Fibroblast of skin of left quadriceps (primary cell): ENCODE measurements around the gene FAM180A.

Experiments
- DNase-seq, 2 experiments: peaks; one replicate each; pipeline ENCODE4 v3.0.0-alpha.2; 2013; ENCODE audit warnings: low read depth in 2 of 2

The FAM180A gene

DNA sequence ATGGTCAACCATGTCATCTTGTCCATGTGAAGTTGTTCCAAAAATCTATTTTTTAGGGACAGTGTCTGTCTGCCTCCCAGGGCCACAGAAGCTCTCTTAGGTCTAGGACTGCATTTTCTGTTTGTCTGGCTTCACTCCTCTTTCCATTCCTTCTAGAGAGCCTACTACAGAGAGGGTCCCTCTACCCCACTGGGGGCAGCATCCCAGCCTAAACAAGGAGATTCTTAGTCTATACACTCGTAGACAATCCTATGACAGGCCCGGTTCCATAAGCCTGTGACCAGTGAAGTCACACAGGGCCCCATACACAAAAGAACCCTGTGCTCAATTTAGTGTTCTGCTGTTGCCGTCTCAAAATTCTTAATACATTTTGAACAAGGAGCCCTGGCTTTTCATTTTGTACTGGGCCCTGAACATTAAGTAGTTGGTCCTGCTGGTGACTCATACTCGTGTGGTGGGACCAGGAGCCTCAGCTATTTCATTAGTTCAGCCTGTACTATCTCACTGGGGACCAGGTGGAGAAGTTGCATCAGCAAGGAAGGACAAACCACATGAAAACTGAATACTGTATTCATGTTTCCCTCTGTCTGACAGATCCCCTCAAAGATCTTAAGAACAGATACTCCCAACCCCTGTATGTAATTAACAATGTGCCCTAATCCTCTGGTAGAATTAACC lies 23.5 kb upstream of the FAM180A start:
- peak in 1 of 2 experiments; percentile 52 for DNase-seq

DNA sequence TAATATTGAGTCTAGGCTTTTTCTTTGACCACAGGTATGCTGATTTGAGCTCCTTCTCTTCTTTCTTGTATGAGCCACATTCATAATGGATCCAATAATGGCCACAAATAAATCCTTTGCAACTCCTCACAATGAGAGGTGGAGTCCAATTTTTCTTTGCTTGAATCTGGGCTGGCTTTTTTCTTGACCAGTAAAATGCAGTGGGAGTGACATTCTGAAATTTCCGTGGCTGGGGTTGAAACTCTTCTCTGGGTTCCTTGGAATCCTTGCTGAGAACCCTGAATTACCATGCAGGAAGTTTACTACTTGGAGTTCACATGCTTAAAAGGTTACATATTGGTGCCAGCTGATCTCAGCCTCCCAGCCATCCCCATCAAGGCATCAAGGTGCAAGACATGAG lies 22.4 kb upstream of the FAM180A start:
- no peak for DNase-seq

DNA sequence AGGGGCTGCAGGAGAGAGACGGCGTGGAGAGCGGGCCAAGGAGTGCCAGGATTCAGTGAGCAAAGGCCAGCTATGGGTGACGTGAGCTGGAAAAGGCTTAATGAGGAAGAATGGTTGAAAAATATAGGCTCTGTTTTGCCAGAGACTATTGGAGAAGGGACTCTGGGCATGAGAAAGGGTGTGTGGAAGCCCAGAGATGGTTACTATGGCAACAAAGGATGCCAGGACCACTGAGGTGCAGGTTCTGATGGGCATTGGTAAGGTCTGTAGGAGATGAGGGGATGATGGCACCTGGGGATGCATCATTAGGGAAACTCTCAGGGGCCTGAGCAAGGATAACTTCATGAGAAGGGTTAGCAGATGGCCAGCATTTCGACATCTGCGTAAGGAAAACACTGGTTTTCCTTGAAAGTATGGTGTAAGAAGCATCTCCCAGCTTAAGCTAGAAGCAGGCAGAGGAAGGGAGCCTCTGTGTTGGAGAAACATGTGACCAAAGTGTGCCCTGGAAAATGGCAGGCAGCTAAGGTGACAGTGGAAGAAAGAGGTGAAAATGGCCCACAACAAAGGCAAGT lies 21.6 kb upstream of the FAM180A start:
- no peak for DNase-seq

DNA sequence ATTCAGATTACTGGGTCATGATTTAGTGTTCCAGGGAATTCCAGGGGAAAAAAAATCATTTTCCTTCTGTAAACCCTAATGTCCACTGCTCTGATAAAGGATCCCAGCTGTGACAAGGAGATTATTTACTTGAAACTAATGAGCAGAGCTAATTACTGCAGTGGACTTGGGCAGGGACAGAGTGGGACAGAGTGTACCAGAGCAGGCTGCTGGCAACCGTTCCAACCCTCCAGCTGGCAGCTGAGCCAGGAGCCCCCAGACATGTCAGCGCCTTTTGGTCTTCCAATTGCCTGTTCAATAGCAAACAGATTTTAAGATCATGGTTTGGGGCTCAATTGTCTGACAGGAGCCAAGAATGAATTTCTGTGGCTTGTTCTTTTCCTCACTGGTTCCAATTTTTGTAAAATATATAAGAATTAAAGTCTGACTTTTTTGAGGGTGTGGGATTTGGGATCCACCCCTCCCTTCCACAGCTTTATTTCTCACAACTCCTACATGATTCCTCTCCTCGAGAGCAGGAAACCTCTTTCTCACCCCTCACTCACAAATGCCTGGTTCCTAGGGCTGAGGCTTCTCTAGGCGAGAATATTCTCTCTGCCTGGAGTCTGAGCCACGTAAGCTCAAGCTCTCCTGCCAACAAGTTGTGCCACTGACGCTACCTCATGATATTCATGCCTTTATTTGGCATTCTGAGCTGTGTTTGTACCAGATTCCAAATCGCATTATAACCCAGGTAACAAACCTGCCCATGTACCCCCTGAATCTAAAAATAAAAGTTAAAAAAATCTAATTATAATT lies 20.6 kb upstream of the FAM180A start:
- no peak for DNase-seq

- no peak for DNase-seq
These were observed 19.9 kb upstream of the FAM180A start for GRCh38 chr7:135768467-135768866.

DNA sequence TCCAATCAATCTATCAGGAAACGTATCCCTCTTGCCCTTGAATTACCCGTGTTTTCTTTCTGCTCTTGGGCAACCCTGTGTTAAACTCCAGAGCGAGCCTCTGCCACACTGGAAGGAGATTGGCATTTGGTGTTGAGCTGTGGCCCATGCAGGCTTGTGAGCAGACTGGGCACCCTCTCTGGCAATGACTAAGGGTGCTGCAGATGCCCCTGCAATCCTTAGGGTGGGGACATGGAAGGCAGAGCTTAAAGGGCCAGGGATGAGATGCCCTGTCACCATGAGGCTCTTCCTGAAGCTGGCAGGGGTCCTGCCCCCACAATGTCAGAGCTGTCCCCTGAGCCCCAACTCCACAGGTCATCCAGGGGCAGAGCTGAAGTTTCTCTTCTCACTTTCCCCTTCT lies 19.5 kb upstream of the FAM180A start:
- DNase-seq, result no peak

GRCh38 chr7:135763261-135763660 lies 14.6 kb upstream of the FAM180A start:
- DNase-seq, result no peak

DNA sequence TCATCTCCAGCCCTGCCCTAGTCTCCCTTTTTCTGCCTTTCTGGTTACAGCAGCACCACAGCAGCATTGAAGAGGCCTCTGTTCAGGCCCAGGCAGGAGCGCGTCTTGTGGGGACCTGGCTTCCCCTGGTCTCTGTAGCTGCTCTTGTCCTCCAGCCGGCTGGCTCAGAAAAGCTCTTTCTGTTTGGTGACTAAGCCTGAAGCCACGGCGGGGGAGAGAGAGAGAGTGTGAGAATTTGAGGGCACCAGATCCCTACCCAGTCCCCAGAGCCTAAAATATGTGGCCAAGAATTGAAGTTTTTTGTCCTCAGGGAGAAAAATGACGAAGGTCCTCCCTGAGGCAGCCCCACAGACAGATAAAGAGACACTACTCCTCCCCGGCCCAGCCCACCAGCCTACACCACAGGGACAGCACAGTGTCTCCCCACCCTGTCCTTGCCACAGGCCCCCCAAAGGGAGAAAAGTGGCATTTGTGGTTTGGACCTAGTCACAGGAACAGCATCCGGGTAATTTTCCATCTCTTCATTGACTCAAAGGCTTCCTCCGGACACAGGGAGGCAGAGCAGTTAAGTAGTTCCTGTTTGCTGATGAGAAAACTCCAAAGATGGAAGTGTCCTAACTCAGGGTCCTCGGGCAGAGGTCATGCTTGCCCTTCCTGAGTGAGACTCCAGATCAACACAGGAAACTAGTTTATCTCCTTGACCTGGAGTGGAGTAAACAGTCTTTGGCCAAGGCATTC lies 13.3 kb upstream of the FAM180A start:
- no peak for DNase-seq

GRCh38 chr7:135759532-135759931 lies 10.9 kb upstream of the FAM180A start:
- no peak for DNase-seq

- no peak for DNase-seq
These were observed 9.9 kb upstream of the FAM180A start for GRCh38 chr7:135758531-135758932.

DNA sequence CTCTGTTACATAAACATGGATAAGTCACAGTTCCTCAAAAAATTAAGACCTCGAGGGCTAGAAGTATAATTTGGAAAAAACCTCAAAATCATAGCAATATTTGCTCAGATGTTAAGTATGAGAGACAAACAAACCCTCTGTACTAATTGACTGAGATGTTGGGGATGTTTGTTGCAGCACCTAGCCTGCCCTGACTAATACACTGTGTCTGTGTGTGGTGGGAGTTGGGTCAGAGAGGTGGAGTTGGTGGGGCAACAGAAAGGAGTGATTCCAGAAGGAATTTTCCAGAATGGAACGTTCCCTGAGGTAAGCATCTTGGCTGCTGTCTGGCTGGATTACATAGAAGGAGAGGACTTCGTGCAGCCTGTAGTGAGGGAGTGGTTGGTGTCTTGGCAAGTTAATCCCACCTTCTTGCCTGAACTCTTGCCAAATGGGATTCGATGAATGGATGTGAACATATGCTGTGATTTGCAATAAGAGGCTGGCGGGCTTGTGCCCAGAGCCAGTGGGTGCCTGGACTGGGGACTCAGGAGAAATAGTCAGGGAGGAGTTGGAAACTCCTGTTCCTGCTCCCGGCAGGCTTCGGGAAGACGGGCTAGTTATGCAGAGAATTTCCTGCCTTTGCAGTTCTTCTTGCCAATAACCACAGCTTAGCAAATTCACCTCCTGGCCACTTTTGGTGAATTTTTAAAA lies 9.3 kb upstream of the FAM180A start:
- no peak for DNase-seq

GRCh38 chr7:135756191-135756590 lies 7.6 kb upstream of the FAM180A start:
- no peak for DNase-seq

GRCh38 chr7:135755351-135755753 lies 6.7 kb upstream of the FAM180A start:
- no peak for DNase-seq

DNA sequence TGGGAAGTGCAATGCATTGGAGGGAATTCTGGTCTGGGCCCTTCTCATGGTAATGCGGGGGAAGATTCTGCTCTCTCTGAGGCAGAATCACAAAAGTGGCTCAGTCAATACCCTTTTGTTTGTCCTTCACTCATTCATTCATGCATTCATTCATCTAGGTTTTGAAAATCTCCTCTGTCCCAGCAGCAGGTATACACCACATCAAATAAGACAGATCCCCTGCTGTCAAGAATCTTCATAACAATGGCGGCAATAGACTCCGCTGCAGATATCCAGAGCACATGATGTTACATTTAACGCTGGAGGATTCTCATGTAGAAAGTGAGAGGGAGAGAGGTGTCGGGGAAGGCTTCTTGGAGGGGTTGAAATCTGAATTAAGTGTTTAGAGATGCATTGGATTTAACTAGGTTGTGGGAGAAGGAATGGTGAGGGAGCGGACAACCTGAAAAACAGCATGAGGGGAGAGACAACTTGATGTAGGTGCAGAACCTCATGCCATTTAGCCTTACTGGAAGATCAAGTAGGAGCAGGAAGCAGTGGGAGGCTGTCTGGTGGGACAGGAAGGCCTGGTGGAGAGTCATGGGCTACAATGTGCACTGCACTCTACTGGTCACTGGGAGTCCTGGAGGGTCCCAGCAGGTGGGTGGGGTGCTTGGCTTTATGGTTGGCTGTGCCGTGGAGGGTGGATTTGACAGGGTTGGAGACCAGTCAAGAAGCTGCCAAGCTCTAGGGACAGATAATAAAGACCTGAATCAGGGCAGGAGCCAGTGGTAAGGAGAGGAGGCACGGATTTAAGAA lies 5.2 kb upstream of the FAM180A start:
- DNase-seq, result no peak

GRCh38 chr7:135747366-135747765 lies 1.2 kb downstream of the FAM180A start:
- no peak for DNase-seq

DNA sequence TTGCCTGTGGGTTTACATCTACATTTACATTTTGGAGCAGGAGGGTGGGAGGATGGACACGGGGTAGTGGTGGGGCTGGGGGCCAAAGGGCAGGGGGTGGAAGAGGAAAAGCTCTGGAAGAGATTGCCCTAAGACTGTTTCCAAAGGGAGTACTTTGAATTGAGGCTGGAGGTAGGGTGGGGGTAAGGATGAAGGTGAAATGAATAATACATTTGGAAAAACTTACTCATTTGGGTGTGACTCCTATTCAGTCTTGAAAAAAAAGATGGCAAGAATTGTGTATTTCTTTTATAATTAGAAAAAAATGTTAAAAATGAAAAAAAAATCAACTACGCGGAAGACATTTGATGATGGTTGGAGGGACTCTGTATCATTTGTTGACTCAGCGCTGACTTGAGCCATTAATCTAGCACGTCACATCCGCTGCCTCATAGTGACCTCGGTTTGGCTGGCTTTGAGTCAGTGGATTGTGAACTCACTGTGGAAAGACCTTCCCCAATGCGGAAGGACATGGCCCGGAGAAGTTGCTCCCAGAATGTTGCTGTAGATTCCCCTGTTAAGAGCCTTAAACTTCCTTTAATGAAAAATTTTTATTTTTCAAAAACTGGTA lies 2.8 kb downstream of the FAM180A start:
- DNase-seq, result peak; percentile 91 to 92

DNA sequence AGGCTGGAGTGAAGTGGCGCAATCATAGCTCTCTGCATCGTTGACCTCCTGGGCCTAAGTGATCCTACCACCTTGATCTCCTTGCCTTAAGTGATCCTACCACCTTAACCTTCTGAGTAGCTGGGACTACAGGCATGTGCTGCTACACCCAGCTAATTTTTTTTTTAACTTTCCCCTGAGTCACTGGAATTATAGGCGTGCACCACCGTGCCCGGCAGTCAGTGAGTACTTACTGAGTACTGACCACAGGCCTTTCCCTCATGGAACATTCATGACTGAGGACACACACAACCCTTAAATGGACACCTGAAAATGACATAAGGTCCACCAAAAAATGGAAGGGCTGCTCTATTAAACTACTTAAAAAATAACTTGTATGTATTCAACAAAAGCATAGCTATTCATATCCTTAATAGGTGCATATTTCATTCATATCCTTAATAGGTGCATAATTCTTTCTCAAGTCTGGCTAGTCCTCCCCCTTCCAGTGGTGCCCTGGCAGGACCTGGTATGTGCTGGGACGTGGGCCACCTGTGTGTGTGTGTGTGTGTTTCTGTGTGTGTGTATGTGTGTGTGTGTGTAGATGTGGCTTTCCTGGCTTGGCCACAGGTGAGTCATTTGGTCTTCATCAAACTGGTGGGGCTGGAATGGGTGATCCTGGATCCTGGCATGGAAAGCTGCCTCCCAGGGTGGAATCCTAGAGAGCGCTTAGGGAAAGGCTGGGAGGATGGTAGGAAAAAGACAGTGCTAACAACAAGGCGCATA lies 3.5 kb downstream of the FAM180A start:
- DNase-seq, result no peak

DNA sequence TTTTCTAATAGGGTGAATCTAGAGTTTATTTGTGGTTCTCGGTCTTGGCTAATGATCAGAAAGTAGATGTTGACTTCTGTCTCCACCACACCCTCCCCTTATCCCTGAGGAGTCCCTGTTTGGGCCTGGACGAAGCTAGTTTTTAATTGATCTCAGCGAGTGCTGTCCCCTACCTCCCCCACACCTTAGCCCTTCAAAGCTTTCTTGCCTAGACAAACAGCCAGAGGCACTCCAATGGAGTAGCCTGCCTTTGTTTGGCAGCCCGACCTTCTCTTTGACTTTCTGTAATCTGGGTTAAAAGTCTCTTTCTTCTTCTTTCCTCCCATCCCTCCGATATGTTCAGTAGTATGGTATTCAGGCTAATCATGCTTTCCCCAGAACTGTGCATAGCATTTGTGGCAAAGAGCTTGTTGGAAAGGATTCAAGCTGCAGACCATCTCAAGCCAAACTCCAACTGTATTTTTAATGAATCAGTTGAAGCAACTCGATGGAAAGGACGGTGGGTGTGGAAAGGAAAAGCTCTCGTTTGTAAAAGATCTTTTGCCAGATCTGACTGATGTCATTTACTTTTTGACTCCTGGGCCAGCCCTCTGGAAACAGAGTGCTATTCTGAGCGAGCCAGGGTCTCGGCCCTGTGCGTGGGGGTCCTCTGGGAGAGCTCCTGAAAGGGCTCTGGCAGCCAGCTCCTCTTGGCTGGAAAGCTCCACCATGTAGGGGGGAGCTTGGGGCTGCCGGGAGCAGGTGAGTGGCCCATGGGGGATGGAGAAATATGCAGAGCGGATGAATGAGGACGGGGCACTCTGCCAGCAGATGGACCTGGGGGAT lies 4.5 kb downstream of the FAM180A start:
- DNase-seq, result no peak

DNA sequence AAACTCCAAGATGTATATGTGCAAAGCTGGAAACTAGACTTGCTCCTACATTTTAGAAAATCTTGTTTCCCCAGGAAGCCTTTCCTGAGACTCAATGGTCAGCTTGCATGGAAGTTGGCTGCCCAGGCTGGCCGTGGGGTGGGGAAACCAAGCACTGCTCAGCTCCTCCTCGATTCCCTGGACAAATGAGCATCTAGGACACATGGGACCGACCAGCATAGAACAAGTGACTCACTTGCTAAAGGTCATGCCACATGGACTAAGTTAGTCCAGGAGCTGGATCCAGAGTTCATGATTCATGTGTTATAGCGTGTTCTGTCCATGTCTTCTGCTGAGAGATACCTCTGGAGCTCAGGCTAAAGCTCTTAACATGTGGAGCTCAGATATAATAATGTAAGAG lies 6.2 kb downstream of the FAM180A start:
- no peak for DNase-seq
